ENCODE data around the gene DDIT3.
"Not testable (repeated sequence)": the region's sequence is repeated elsewhere in the genome, so short reads cannot be mapped to it uniquely, and the experiment has no call there.

Gene DDIT3

DNA sequence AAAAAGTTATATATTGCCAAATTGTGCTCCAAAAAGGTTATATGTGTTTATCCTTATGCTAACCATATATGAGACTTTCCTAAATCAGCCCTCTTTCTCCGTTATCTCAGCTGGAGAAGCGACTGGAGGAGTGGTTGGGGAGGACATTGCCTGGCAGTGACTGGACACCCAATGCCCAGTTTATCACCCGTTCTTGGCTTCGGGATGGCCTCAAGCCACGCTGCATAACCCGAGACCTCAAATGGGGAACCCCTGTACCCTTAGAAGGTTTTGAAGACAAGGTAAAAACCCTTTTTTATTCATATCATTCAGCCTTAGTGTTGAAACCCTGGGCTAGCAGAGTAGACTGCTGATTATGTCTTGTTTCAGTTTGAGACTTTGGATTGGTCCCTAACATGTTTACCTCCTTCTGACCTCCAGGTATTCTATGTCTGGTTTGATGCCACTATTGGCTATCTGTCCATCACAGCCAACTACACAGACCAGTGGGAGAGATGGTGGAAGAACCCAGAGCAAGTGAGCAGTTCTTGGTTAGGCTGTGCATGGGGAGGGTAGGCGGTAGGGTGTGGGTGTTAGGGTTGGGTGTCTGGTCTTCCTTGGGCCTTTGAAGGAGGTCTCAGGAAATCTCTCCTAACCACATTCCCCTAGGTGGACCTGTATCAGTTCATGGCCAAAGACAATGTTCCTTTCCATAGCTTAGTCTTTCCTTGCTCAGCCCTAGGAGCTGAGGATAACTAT is 8.6 kb downstream of the DDIT3 start:
- no peak for DNase-seq

GRCh38 chr12:57511161-57511560 is 9.2 kb downstream of the DDIT3 start:
- no peak for DNase-seq

- DNase-seq, result not testable (repeated sequence)
These were observed 12.5 kb downstream of the DDIT3 start for GRCh38 chr12:57507796-57508195.

GRCh38 chr12:57506541-57506940 is 13.8 kb downstream of the DDIT3 start:
- not testable (repeated sequence) for DNase-seq

- DNase-seq, result not testable (repeated sequence)
These were observed 17.9 kb downstream of the DDIT3 start for GRCh38 chr12:57502311-57502969.

- no peak for DNase-seq
These were observed 20.1 kb downstream of the DDIT3 start for GRCh38 chr12:57500213-57500612.

DNA sequence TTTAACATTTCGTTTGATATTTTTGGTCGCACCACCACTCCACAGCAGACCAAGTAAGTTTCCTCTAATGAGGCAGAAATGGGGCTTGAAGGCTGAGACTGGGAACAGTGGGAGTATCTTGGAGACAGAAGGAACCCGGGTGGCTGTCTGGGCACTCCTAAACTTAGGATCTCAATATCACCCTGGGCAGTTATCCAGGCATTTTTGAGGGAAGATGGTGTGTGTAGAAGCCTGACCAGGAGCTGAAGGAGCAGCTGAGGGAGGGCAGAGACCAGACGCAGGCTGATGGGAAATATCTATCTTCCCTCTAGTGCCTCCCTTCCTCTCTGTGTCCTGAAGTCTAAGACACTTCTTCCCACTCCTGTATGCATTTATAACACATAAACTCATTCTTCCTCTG is 21.7 kb downstream of the DDIT3 start:
- DNase-seq, result no peak

DNA sequence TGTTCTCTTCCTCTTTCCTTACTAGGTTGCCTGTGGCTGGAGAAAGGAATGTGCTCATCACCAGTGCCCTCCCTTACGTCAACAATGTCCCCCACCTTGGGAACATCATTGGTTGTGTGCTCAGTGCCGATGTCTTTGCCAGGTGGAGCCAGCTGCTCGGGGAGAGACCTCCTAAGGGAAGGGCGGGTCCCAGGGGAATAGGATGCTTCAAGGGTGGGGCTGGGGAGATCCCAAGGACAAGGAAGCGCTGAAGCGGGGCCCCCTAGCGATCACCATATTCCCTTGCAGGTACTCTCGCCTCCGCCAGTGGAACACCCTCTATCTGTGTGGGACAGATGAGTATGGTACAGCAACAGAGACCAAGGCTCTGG is 22.2 kb downstream of the DDIT3 start:
- no peak for DNase-seq

DNA sequence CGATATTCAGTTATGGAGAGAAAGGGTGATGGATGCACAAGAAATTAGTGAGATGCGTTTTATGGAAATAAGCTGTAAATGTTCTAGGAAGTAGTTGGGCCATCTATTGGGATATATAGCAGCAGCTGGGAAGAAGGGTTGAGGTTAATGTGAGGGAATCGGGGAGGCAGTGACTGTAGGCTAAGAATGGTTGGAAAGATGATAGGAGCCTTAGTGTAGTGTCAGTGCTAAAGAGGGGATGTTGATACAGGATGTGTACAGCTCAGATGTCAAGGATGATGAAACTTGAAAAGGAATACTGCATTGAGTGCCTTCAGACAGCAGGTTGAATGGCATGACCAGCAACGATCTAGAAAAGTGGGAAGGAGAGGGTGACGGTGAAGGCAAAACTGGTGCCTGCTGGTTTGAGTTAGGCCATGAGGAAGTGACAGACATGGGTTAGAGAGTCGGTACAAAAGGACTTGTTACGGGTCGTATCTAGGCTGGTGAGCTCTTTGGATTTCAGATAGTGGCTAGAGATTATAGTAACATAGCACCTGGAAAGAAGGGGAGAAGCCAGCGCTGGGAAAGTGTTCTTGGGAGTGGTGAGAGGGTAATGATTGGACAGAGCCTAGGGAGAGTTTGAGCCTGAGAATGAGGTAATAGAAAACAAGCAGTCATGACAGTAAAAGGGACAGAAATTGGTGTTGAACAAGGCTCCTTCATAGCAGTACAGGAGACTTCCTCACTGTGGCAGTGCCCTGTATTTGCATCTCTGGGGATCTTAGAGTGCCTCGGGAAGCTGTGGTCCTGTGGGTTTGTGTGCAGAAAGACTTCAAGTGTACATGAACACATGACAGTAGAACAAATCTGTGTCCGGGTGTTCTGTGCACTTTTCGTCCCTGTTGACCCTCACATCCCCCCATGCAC is 22.8 kb downstream of the DDIT3 start:
- DNase-seq, result no peak

GRCh38 chr12:57496822-57497221 is 23.5 kb downstream of the DDIT3 start:
- no peak for DNase-seq

DNA sequence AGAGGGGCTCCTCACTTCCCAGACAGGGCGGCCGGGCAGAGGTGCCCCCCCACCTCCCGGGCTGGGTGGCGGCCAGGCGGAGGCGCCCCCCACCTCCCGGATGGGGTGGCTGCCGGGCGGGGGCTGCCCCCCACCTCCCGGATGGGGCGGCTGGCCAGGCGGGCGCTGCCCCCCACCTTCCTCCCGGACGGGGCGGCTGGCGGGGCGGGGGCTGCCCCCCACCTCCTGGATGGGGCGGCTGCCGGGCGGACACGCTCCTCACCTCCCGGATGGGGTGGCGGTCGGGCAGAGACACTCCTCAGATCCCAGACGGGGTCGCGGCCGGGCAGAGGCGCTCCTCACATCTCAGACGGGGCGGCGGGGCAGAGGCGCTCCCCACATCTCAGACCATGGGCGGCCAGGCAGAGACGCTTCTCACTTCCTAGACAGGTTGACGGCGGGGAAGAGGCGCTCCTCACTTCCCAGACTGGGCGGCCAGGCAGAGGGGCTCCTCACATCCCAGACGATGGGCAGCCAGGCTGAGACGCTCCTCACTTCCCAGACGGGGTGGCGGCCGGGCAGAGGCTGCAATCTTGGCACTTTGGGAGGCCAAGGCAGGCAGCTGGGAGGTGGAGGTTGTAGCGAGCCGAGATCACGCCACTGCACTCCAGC is 25.1 kb downstream of the DDIT3 start:
- DNase-seq, result not testable (repeated sequence)

DNA sequence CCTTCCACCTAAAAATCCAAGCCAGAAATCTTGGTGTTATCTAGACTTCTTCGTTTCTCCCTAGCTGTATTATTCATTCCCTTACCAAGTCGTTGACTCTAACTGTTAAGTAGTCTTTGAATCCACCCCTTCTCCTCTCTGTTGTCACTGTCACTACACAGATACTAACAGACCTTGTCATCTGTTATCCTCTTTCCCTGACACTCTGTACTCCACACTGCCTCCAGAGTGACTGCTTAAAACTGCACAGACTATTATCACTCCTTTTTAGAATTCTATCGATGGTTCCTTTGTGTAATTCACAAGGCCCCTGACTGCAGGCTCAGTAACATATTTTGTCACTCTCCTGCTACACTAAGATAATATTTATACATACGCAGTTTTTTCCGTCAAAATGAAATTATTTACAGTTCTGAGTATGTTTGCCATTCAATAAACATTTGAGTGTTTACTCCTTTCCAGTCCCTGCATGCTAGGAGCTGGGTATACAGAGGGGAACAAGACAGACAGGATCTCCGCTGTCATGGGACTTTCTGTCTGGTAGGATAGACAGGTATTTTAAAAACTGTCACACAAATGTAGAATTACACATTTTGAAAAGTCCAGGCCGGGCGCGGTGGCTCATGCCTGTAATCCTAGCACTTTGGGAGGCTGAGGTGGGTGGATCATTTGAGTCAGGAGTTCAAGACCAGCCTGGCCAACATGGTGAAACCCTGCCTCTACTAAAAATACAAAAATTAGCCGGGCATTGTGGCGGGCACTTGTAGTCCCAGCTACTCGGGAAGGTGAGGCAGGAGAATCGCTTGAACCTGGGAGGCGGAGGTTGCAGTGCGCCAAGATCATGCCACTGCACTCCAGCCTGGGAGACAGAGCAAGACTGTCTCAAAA is 28.7 kb downstream of the DDIT3 start:
- DNase-seq, result no peak

DNA sequence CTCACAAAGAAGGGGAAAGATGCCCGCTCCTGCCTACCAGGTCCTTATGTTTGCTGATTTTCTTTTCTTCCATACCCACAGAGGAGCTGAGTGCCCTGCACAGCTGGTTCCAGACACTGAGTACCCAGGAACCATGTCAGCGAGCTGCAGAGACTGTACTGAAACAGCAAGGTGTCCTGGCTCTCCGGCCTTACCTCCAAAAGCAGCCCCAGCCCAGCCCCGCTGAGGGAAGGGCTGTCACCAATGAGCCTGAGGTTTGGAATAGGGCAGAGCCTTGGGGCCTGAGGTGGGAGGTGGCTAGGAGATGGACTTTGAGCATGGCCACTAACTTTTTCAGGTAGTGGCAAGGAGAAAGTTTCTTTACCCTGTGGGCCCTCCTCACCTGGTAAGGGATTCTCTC is 30.2 kb downstream of the DDIT3 start:
- DNase-seq, result no peak

- no peak for DNase-seq
These were observed 31.1 kb downstream of the DDIT3 start for GRCh38 chr12:57489157-57489641.

- DNase-seq, result peak in 1 of 2 experiments; percentile 3
These were observed 31.7 kb downstream of the DDIT3 start for GRCh38 chr12:57488402-57489156.

DNA sequence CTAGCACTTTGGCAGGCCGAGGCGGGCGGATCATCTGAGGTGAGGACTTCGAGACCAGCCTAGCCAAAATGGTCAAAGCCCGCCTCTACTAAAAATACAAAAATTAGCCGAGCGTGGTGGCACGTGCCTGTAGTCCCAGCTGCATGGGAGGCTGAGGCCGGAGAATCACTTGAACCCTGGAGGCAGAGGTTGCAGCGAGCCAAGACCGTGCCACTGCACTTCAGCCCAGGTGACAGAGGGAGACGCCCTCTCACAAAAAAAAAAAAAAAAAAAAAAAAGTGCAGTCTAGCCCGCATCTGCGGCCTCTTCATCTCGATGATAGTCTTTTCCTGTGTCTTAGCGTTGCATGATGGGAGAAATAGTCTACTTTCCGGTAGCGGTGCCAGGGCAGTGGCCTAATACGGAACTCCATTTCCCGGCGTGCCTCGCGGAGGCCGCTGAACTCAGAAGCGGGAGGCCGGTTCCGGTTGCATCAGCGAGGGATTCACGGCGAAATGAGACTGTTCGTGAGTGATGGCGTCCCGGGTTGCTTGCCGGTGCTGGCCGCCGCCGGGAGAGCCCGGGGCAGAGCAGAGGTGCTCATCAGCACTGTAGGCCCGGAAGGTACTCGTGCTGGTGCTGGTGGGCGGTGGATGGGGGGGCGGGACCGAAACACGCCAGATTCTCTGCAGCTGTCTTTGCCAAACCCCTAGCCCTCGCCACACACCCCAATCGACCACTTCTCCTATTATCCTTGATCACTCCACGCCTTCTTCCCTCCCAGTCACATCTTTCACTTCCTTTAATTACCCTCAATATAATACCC is 32.5 kb downstream of the DDIT3 start, which contains the start of gene MARS1:
TSS of gene MARS1 (plus strand) at position 472 of the 805 bp plus-strand sequence. CDS start at position 495, 23 bp downstream.
- DNase-seq, result peak; percentile 87 to 96

- no peak for DNase-seq
These were observed 33.2 kb downstream of the DDIT3 start for GRCh38 chr12:57487055-57487596.

DNA sequence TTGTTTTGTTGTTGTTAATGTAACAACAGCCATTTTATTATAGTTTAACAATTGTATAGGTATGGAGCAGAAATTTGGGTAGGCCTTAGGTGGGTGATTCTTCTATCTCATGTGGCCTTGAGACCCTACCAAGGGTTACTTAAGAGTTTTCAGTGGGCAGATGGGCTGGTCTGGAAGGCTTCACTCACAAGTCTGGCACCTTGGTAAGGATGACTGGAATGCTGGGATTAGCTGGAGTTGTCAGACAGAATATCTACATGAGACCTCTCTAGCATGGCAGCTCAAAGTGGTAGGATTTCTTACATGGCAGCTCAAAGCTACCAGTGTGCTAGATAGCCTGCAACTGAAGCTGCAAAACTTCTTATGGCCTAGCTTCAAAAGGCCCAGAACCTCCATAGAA is 34.6 kb downstream of the DDIT3 start:
- no peak for DNase-seq

DNA sequence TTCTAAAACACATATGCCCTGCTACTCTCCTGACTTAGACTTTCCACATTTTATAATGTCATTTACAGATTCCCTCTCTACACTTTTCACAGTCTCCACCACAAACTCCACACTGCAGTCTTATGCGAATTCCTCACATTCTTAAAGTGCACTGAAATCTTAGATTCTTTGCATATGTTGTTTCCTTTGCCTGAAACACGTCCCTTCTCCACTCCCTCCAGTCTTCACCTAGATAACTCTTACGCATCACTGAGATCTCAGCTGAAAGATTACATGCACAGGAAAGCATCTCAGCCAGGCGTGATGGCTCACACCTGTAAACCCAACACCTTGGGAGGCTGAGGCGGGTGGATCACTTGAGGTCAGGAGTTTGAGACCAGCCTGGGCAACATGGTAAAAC is 36.8 kb downstream of the DDIT3 start:
- no peak for DNase-seq

DNA sequence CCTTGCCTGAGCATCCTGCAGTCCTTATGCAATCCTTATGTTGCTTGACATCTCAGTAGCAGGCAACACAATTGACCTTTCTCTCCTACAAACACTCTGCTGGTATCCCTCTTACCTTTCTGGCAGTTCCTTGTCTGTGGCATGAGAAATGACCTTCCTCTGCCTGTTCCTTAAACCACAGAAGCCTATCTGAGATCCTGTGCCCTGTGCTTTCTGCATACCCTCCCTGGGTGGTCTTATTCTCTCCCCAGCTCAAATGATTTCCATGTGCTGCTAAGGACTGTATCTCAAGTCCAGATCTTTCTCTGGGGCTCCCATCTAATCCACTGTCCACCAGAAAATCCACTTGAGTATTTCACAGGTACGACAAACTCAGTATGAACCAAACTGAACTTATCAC is 38.6 kb downstream of the DDIT3 start:
- DNase-seq, result no peak
